Activated T-cell treated with anti-CD3 and anti-CD28 coated beads, Interleukin-2, amount 50 U/mL, for 4 hours (primary cell): Measurements from ENCODE around the gene CDK5R2. TPM values are rescaled to one million over a fixed set of nuclear protein-coding genes. Genes with fewer than 3 reads are reported as not detected.

Experiments
- ATAC-seq, 2 donors: fragments of 200-7000 bp; cut with Tn5 transposase; one replicate each; pipeline ENCODE4 v1.10.0; 2021
- DNase-seq: peaks from one replicate; pipeline ENCODE4 v3.0.0-alpha.2; 2020
- H3K27me3 Mint-ChIP-seq: one replicate; pipeline ENCODE4 v1.8.0; 2021; ENCODE audit warnings: low read depth, mixed read lengths
- H3K36me3 Mint-ChIP-seq: one replicate; pipeline ENCODE4 v1.8.0; 2022; ENCODE audit warnings: mixed read lengths; ENCODE audit not compliant: insufficient read depth
- H3K4me1 Mint-ChIP-seq: one replicate; pipeline ENCODE4 v1.8.0; 2021; ENCODE audit warnings: low read depth, mixed read lengths
- H3K4me3 Mint-ChIP-seq: one replicate; pipeline ENCODE4 v1.8.0; 2021; ENCODE audit warnings: mild to moderate bottlenecking, moderate library complexity, mixed read lengths
- H3K9me3 Mint-ChIP-seq: one replicate; pipeline ENCODE4 v1.8.0; 2021; ENCODE audit warnings: mixed read lengths
- total RNA-seq, 3 donors: library from RNA; stranded (reverse); gene quantifications; one replicate each; pipeline ENCODE4 v1.2.1, GENCODE V29; 2021

The CDK5R2 gene
- total RNA-seq, 3 donors from 2014 or later = not detected

DNA sequence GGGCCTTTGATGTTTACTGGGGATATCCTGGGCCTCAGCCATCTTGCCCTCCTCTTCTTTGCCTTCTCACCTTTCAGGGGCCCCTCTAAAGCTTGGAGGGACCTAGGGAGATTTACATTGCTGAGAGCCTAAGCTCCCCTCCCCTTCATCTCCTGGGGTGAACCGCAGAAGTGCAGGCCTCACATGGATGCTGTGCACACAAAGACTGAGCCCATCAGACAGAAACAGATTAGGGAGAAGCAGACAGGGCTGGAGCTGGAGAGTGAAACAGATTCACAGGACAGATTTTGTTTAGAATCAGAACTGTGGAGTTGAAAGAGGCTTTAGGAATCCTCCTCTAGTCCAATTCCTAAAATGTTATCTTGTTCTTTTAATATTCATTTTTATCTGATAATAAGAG is 3.4 kb upstream of the CDK5R2 start:
- H3K36me3 Mint-ChIP-seq = no peaks in the 10 kb centered on the region

DNA sequence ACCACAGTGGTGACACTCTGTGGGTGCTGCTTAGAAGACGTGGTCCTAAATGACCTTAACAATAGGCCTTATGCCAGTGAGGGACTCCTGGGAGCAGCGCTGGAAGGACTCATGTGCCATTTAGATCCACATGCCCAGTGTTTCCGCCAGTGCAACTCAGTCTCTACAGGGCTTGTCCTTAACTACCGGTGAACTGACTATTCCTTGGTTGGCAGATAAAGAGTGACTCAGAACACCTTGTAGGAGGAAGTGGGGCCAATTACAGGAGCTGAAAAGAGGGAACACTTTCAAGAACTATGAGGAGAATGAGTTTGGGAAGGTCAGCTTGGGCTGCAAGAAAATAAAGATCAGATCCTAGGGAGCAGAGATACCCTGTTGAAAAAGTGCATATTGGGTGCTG is 1.8 kb upstream of the CDK5R2 start:
- Mint-ChIP-seq H3K4me1 (peaks cover 11% of the 10 kb centered on the region), H3K36me3 (no peaks in the 10 kb centered on the region), H3K27me3 (peaks cover 74% of the 10 kb centered on the region), H3K9me3 (no peaks in the 10 kb centered on the region), H3K4me3 (no peak overlapping the region)
- ATAC-seq (no peak), DNase-seq (no peak)

More for the DNA sequence above, 3.4 kb upstream of the CDK5R2 start:
- ATAC-seq (no peak), DNase-seq (no peak)
- Mint-ChIP-seq H3K27me3 (peaks cover 65% of the 10 kb centered on the region), H3K9me3 (no peaks in the 10 kb centered on the region), H3K4me1 (peaks cover 7% of the 10 kb centered on the region), H3K4me3 (no peak overlapping the region)

DNA sequence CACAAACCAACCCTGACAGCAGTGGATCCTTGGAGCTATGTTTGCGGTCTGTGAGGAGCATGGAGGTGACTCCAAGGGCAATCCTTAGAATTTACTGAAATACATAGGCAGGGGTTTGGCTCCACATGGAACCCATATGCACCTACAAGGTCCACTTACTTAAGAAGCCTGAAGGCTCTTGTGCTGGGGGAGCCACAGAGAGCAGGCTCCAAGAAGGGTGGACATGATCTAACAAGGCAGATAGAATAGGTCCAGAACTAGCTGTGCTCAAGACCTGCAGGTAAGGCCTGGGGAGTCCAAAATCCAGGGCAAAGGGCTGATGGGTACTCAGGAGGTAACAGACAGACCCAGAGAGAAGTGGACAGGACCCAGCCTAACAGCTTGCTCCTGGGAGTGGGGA is 1.2 kb upstream of the CDK5R2 start:
- H3K4me1 Mint-ChIP-seq = peaks cover 11% of the 10 kb centered on the region
- no peak for DNase-seq
- peaks cover 75% of the 10 kb centered on the region for H3K27me3 Mint-ChIP-seq
- no peak for ATAC-seq
- H3K4me3 Mint-ChIP-seq = no peak overlapping the region
- H3K9me3 Mint-ChIP-seq = no peaks in the 10 kb centered on the region
- H3K36me3 Mint-ChIP-seq = no peaks in the 10 kb centered on the region

GRCh38 chr2:218959761-218960308 is 369 bp downstream of the CDK5R2 start:
- Mint-ChIP-seq H3K4me1 (peaks cover 11% of the 10 kb centered on the region), H3K4me3 (no peak overlapping the region), H3K9me3 (no peaks in the 10 kb centered on the region), H3K27me3 (peaks cover 77% of the 10 kb centered on the region), H3K36me3 (no peaks in the 10 kb centered on the region)
- DNase-seq (no peak), ATAC-seq (peak in 1 of 2 donors; percentile 5)

DNA sequence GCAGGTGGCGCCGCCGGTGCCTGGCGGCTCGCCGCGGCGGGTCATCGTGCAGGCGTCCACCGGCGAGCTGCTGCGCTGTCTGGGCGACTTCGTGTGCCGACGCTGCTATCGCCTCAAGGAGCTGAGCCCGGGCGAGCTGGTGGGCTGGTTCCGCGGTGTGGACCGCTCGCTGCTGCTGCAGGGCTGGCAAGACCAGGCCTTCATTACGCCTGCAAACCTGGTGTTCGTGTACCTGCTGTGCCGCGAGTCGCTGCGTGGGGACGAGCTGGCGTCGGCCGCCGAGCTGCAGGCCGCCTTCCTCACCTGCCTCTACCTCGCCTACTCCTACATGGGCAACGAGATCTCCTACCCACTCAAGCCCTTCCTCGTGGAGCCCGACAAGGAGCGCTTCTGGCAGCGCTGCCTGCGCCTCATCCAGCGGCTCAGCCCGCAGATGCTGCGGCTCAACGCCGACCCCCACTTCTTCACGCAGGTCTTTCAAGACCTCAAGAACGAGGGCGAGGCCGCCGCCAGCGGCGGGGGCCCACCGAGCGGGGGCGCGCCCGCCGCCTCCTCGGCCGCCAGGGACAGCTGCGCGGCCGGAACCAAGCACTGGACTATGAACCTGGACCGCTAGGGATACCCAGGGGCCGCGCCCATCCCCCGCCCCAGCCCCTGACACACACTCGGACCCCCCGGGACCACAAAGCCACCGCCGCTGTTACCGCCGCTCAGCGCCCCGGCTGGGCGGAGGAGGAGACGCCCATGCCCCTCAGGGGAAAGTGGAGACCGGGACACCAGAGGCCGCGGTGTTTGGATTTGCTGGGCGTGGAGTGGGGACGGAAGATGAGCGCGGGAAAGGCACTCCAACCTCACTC is 1.1 kb downstream of the CDK5R2 start:
- Mint-ChIP-seq H3K36me3 (no peaks in the 10 kb centered on the region), H3K27me3 (peaks cover 83% of the 10 kb centered on the region), H3K4me3 (peak overlapping the region; percentile 37), H3K4me1 (peaks cover 11% of the 10 kb centered on the region), H3K9me3 (no peaks in the 10 kb centered on the region)
- ATAC-seq (peak in 1 of 2 donors; percentile 3), DNase-seq (no peak)

DNA sequence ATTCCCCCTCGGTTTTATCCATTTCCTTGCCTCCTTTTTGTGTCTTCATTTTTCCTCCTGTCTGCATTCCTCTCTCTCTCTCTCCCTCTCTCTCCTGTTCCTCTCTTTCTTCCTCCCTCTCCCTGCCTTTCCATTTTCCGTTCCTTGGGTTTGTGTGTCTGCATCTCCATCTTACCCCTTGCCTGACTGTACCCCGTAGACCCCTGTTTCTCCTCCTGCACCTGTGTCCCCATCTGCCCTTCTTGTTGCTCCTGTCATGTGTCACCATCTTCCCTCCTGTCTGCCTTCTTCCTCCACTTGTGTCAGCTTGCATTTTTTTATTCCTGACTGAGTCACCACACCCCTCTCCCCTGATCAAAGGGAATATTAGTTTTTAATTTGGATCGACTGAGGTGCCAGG is 1.8 kb downstream of the CDK5R2 start:
- Mint-ChIP-seq H3K9me3 (no peaks in the 10 kb centered on the region), H3K4me1 (peaks cover 11% of the 10 kb centered on the region), H3K27me3 (peaks cover 83% of the 10 kb centered on the region), H3K36me3 (no peaks in the 10 kb centered on the region), H3K4me3 (no peak overlapping the region)
- ATAC-seq (no peak), DNase-seq (no peak)

DNA sequence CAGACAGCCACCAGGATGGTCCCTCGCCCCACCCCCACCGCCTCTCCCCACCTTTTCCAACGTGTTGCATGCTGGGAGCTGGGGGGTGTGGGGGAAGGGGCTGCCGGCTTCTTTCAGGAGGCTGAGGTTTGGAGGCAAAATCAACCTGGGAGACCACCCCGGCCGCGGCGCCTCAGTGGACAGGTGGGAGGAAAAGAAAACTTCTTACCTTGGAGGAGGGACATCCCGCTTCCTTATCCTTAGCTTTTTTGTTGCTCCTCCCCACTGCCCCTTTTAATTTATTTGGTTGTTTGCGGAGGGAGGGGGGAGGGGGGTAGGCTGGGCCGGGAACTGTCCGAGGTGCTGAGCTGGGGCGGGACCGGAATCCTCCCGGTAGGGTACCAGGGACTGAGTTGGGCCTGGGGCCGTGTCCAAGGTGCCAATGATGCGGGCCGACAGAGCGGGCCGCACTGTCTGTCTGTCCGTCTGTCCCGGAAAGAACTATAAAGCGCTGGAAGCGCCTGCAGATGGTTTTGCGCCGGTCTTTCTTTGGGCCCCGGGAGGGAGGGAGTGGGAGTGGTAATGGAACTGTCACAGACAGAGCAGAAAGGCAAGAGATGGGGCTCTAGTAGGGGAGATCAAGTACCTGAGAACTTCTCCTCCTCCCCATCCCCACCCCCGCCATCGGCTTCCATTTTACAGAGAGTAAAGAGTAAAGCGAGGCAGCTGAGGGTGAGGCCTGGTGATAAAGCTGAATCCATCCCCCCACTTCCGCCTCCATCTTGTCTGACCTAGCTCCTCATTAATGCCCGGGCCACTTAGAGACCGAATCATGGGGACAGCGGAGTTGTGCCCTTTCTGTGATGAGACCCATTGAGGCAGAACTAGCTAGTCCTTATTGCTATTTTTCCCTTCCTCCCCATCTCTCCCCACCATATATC is 2.4 kb downstream of the CDK5R2 start:
- no peak overlapping the region for H3K4me3 Mint-ChIP-seq
- H3K36me3 Mint-ChIP-seq = no peaks in the 10 kb centered on the region
- H3K4me1 Mint-ChIP-seq = peaks cover 11% of the 10 kb centered on the region
- peaks cover 84% of the 10 kb centered on the region for H3K27me3 Mint-ChIP-seq
- ATAC-seq (no peak), DNase-seq (no peak)
- H3K9me3 Mint-ChIP-seq = no peaks in the 10 kb centered on the region

DNA sequence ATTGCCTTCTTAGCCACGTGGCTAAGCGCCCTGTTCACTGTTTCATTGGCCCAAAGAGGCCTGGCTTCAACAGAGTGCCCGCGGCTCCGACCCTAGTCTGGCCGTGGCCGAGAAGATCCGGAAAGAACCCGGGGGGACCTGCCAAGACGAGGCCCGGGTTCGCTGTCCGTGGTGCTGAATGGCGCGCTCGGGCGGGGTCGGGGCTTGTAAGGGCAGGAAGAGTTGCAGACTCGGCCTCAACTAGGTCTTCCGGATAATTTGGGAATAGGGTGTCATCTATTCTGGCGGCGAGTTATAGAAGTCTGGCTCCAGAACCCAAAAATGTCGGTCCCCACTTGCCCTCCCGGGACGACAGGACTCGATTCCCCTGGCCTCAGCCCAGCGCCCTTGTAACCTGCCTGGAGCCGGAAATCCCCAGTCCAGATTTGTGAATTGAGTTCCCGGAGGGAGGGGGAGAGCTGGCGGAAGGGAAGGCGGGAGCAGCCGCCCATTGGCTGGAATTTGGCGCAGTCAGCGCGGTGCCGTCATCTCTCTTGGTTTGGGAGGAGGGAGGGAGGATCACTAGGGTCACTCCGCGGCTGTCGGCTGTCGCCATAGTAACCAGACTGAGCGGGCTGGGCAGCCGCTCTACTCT is 3.5 kb downstream of the CDK5R2 start:
- Mint-ChIP-seq H3K4me3 (no peak overlapping the region), H3K27me3 (peaks cover 79% of the 10 kb centered on the region), H3K9me3 (no peaks in the 10 kb centered on the region), H3K36me3 (no peaks in the 10 kb centered on the region), H3K4me1 (peaks cover 11% of the 10 kb centered on the region)
- DNase-seq (peak; percentile 42), ATAC-seq (no peak)

- H3K27me3 Mint-ChIP-seq = peaks cover 76% of the 10 kb centered on the region
- no peaks in the 10 kb centered on the region for H3K36me3 Mint-ChIP-seq
- ATAC-seq = no peak
- peaks cover 11% of the 10 kb centered on the region for H3K4me1 Mint-ChIP-seq
- no peak overlapping the region for H3K4me3 Mint-ChIP-seq
- no peaks in the 10 kb centered on the region for H3K9me3 Mint-ChIP-seq
- DNase-seq = no peak
Measured at GRCh38 chr2:218963601-218964000, 4.1 kb downstream of the CDK5R2 start.

- Mint-ChIP-seq H3K4me3 (no peak overlapping the region), H3K36me3 (no peaks in the 10 kb centered on the region), H3K4me1 (peaks cover 8% of the 10 kb centered on the region), H3K27me3 (peaks cover 76% of the 10 kb centered on the region), H3K9me3 (no peaks in the 10 kb centered on the region)
- ATAC-seq = no peak
- DNase-seq = no peak
Measured at GRCh38 chr2:218964041-218964771, 4.7 kb downstream of the CDK5R2 start.

DNA sequence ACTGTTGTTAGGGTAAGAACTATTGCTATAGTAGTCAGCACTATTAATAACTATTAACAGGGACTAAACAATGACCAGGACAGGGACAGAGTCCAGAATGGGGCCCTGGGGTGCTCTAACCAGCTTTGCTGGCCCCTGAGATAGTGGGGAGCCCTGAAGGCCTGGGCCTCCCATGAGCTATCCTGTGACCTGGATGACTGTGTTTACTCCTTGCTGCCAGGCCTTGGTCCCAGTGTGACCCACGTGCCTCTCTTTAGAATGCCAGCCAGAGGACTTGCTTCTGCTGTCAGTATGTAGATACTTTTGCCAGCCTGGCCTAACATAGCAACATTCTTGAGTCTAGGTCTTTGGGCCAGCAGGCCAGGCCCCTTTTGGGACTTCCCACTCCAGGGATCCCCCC is 11.4 kb downstream of the CDK5R2 start:
- no peaks in the 10 kb centered on the region for H3K9me3 Mint-ChIP-seq
- no peak for DNase-seq
- peaks cover 64% of the 10 kb centered on the region for H3K27me3 Mint-ChIP-seq
- H3K4me3 Mint-ChIP-seq = no peak overlapping the region
- ATAC-seq = no peak
- H3K4me1 Mint-ChIP-seq = no peaks in the 10 kb centered on the region
- H3K36me3 Mint-ChIP-seq = no peaks in the 10 kb centered on the region

- no peak for DNase-seq
- ATAC-seq = no peak
- no peaks in the 10 kb centered on the region for H3K36me3 Mint-ChIP-seq
- no peaks in the 10 kb centered on the region for H3K9me3 Mint-ChIP-seq
- H3K4me1 Mint-ChIP-seq = peaks cover 4% of the 10 kb centered on the region
- H3K4me3 Mint-ChIP-seq = no peak overlapping the region
- peaks cover 76% of the 10 kb centered on the region for H3K27me3 Mint-ChIP-seq
Measured at GRCh38 chr2:218975060-218975777, 15.8 kb downstream of the CDK5R2 start.
